ENCODE measurements around the gene NOTCH1.

- TF ChIP-seq POLR2A (IDR thresholded peaks at IDR 0.05; ENCODE audit: insufficient read depth in 1 of 2, low read depth in 2 of 2, low read length in 2 of 2) (no peak), CTCF (CRISPR knock-in tag; IDR thresholded peaks at IDR 0.05) (no peak), DPF2 (CRISPR knock-in tag; IDR thresholded peaks at IDR 0.05; ENCODE audit: borderline replicate concordance, low read depth) (no peak), ZHX1 (CRISPR knock-in tag; IDR thresholded peaks at IDR 0.05; ENCODE audit: low read depth) (no peak), PATZ1 (CRISPR knock-in tag; IDR thresholded peaks at IDR 0.05) (no peak), EZH2 (conservative IDR thresholded peaks at IDR 0.05; ENCODE audit: low read depth, low read length) (no peak), TGIF2 (CRISPR knock-in tag; IDR thresholded peaks at IDR 0.05) (no peak), ZNF232 (CRISPR knock-in tag; IDR thresholded peaks at IDR 0.05; ENCODE audit: borderline replicate concordance) (no peak), POLR2AphosphoS5 (IDR thresholded peaks at IDR 0.05; ENCODE audit: low read depth, low read length) (no peak), ZNF816 (CRISPR knock-in tag; IDR thresholded peaks at IDR 0.05; ENCODE audit: borderline replicate concordance) (no peak), GLI4 (CRISPR knock-in tag; IDR thresholded peaks at IDR 0.05; ENCODE audit: borderline replicate concordance) (no peak), ZGPAT (CRISPR knock-in tag; IDR thresholded peaks at IDR 0.05) (no peak), ZNF24 (IDR thresholded peaks at IDR 0.05) (no peak), DR1 (CRISPR knock-in tag; IDR thresholded peaks at IDR 0.05) (no peak)
Observed at GRCh38 chr9:136551401-136552116, 5.7 kb upstream of the NOTCH1 start.
